Measurements from ENCODE around the gene CYRIA. TPM values are rescaled to one million over a fixed set of nuclear protein-coding genes. Genes with fewer than 3 reads are reported as not detected.

Gene CYRIA
- polyA plus RNA-seq, 3 donors = 2.1 to 2.2 (median 2.2) TPM

- DNase-seq = no peak
Observed at GRCh38 chr2:16632598-16632997, 33.0 kb downstream of the CYRIA start.

- no peak for DNase-seq
Observed at GRCh38 chr2:16630463-16630862, 35.2 kb downstream of the CYRIA start.

- DNase-seq = no peak
Observed at GRCh38 chr2:16629770-16630169, 35.9 kb downstream of the CYRIA start.

- DNase-seq = no peak
Observed at GRCh38 chr2:16629044-16629443, 36.6 kb downstream of the CYRIA start.

- DNase-seq = no peak
Observed at GRCh38 chr2:16628314-16628713, 37.3 kb downstream of the CYRIA start.

- DNase-seq = no peak
Observed at GRCh38 chr2:16626997-16627605, 38.5 kb downstream of the CYRIA start.

- DNase-seq = no peak
Observed at GRCh38 chr2:16626497-16626896, 39.1 kb downstream of the CYRIA start.

DNA sequence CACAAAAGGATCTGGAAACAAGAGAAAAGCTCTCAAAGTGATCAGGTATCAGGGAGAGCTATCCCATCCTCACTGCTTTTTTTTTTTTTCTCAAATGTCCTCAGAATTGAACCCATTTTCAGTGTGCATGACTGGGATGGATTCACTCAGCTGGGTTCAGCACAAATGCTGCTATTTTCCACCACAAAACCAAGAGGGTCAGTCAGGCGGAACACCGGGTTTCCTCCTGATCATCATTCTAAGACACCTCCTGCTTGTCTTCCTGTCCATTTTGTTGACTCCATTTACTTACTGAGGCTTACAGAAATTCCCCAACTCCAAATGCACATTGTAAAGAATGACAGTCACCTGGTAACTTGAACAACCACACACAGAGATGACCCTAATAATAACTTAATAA lies 39.9 kb downstream of the CYRIA start:
- no peak for DNase-seq

DNA sequence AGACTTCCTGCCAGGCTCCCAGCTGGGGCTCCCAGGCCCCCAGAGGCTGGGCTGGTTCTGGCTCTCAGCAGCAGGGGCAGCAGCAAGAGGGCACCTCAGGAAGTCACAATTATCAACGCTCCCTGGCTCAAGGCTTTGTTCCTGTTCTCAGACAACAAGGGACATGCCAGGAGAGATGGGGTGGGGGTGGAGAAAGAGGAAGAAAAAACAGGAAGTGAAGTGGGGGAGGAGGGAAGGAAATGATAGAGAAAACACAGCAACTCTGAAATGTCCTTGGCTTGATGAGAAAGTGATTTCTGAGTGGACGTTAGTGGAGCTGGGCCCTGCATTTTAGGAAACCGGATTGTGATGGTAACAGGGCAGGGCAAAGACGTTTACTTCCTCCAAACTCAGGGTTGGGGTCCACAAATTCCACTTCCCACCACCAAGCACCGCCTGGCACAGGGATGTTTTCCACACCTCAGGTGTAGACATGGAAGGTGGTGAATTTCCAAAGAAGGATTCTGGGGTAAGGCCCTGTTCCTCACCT lies 40.4 kb downstream of the CYRIA start:
- no peak for DNase-seq

- DNase-seq = no peak
Observed at GRCh38 chr2:16624436-16624780, 41.2 kb downstream of the CYRIA start.

GRCh38 chr2:16623564-16624435 lies 41.8 kb downstream of the CYRIA start:
- DNase-seq = no peak

- DNase-seq = no peak
Observed at GRCh38 chr2:16623031-16623430, 42.6 kb downstream of the CYRIA start.

DNA sequence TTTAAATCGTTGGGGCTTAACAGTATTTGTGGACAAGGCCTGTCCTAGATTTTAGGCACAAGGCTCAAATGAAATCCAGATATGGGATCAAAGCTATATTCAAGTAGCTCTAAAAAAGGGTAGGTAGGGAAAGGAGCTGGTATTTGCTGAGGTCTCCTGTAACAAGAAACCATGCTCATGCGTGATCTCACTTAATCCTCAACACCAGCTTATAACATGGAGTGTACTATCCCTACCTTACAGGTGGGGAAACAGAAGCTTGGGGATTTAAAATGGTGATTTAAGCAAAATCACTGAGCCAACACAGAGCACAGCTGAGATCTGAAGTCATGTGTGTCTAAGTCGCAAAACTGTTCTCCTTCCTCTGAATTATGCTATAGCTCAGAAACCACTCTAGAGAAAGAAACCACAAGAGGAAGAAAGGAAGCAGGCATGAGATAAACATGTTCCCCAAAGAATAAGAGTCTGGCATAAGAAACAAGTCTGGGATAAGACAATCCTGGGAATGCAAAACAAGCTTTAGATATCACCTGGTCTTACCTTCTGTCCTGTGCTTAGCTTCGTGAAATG lies 43.1 kb downstream of the CYRIA start:
- DNase-seq = no peak

- DNase-seq = no peak
Observed at GRCh38 chr2:16621316-16621715, 44.3 kb downstream of the CYRIA start.

DNA sequence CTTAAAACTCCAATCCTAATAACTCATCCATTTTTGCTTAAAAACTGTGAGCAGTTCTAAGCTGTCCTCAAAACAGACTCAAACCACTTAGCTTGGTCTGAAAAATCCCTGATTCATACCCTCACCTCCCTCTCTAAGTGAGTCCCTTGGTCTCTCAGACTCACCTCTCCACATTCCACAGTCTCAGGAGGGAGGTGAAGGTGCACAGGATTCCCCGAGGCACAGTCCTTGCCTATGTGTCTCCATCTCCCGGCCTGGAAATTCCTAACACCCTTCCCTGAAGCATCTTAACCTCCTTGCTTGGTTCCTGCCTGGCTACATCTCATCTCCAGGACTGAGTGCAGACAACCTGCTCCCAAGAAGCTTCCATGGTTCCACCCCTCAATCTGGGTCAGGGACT lies 45.0 kb downstream of the CYRIA start:
- no peak for DNase-seq

- no peak for DNase-seq
Observed at GRCh38 chr2:16619576-16620245, 45.9 kb downstream of the CYRIA start.

GRCh38 chr2:16617282-16618266 lies 48.1 kb downstream of the CYRIA start:
- no peak for DNase-seq
